ENCODE results near the gene NCAPG2. TPM values are rescaled to one million over a fixed set of nuclear protein-coding genes. Genes with fewer than 3 reads are reported as not detected.

Gene NCAPG2
- 10 to 100 TPM; 16.5 to 36.0 TPM for total RNA-seq

GRCh38 chr7:158704524-158705233 lies at the start of gene NCAPG2:
Gene NCAPG2 (minus strand): TSS chr7:158704804. CDS start chr7:158701899, 2,905 bp downstream.

GRCh38 chr7:158587162-158588084 lies 117.2 kb downstream of the NCAPG2 start, which contains the start of gene PTPRN2:
Gene PTPRN2 (minus strand): TSS chr7:158587823.

Small RNA genes lying within 50 kb of the gene (small RNA-seq; reads per million reads assigned to genes)
- gene MIR5707 (0 reads per million in 2 donors), gene THAP5P1 (0 to 0.09 reads per million in 2 donors)

Other genes with a start within 250 kb of the NCAPG2 start
- not detected for gene PTPRN2, start 117.0 kb downstream of the NCAPG2 start, total RNA-seq
- 10 to 100 TPM; 58.2 to 61.6 TPM for gene ESYT2, start 124.7 kb upstream of the NCAPG2 start, total RNA-seq
- 1 to 10 TPM; 3.0 to 3.1 TPM for gene DYNC2I1, start 151.8 kb upstream of the NCAPG2 start, total RNA-seq